ENCODE data around the gene KERA. TPM values are rescaled to one million over a fixed set of nuclear protein-coding genes. Genes with fewer than 3 reads are reported as not detected.

KERA gene
- total RNA-seq, 4 donors from 2014 or later, result not detected

DNA sequence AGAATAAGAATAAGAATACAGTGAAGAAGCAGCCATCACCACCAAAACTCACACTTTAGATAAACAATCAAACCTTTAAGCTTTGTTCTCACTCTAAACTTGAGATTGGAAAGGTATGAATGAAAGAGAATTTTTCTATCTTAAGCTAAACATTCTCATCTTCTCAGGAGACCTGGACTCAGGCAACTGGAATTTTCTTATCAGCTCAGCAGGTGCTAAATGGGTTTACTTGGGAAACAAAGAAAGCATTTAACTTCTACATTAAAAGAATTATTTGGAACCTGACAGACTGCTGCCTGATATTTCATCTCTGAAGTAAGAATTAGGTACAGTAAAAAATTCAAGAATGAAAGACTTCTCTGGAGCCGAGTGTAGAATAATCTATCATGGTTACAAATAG is 20.7 kb upstream of the KERA start:
- no peak for DNase-seq
- WGBS, 2 donors (ENCODE audit: low coverage in 1 of 2), result 43 to 58% methylated on average over 1 of the region's 1 CpG
- intact Hi-C loops (cut with DNase I; ENCODE audit: low total_unique reads) (no loop called here), in situ Hi-C loops (cut with MboI; ENCODE audit: low pct_ligation_motif_present in 1 of 4, low pct_unique_long_range_greater_than_20kb in 1 of 4, low sequenced_read_pairs in 3 of 4) (no loop called here)
- Histone ChIP-seq H3K27ac (no peak overlapping the region), H3K27me3 (no peaks in the 10 kb centered on the region), H3K4me1 (peaks cover 0 to 4% (median 0%) of the 10 kb centered on the region in 4 donors), H3K4me3 (no peak overlapping the region), H3K36me3 (no peaks in the 10 kb centered on the region), H3K9me3 (no peaks in the 10 kb centered on the region)
- no peak for TF ChIP-seq POLR2A (IDR thresholded peaks at IDR 0.05)
- TF ChIP-seq, protein P1, sequence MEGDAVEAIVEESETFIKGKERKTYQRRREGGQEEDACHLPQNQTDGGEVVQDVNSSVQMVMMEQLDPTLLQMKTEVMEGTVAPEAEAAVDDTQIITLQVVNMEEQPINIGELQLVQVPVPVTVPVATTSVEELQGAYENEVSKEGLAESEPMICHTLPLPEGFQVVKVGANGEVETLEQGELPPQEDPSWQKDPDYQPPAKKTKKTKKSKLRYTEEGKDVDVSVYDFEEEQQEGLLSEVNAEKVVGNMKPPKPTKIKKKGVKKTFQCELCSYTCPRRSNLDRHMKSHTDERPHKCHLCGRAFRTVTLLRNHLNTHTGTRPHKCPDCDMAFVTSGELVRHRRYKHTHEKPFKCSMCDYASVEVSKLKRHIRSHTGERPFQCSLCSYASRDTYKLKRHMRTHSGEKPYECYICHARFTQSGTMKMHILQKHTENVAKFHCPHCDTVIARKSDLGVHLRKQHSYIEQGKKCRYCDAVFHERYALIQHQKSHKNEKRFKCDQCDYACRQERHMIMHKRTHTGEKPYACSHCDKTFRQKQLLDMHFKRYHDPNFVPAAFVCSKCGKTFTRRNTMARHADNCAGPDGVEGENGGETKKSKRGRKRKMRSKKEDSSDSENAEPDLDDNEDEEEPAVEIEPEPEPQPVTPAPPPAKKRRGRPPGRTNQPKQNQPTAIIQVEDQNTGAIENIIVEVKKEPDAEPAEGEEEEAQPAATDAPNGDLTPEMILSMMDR (IDR thresholded peaks at IDR 0.05), result no peak
- no peak for TF ChIP-seq EP300 (IDR thresholded peaks at IDR 0.05; ENCODE audit: low read depth)
- no peak for TF ChIP-seq POLR2AphosphoS5 (IDR thresholded peaks at IDR 0.05)

DNA sequence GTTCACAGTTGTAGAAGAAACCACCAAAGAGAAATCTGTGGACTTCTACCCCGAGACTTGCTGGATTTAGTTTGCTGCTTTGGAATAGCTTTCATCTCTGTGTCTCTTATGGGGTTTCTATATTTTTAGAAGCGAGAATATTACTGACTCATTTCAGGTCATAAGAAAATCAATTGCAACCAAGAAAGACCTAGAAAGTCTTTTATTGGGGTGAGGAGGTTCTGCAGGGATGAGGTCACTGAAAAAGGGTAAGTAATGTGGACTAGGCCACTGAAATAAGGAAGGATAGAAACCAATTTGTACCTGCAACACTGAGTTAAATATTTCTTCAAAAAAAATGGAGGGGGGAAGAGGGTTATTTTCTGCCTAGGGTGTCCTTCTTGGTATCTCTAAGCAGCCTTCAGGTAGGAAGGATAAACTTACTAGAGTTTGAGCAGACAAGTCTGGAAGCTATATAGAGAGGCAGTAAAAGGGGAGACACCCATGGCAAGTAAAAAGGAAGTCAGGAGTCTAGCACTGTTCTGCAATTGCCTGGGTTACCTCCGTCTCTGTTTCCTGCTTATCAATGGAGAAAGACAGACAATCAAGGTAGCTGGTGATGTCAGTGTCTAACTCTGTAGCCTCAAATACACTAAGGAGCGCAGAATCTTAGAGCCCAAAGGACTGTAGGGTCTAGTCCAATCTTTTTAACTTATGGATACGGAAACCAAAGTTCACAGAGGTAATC is 19.6 kb upstream of the KERA start:
- in situ Hi-C loops (cut with MboI; ENCODE audit: low pct_ligation_motif_present in 1 of 4, low pct_unique_long_range_greater_than_20kb in 1 of 4, low sequenced_read_pairs in 3 of 4), result no loop called here
- intact Hi-C loops (cut with DNase I; ENCODE audit: low total_unique reads), result no loop called here
- no peaks in the 10 kb centered on the region for H3K9me3 ChIP-seq
- H3K36me3 ChIP-seq, result no peaks in the 10 kb centered on the region
- no peak overlapping the region for H3K4me3 ChIP-seq
- no peaks in the 10 kb centered on the region for H3K27me3 ChIP-seq
- H3K27ac ChIP-seq, result no peak overlapping the region
- 74 to 81% methylated on average over 5 of the region's 5 CpGs for WGBS, 2 donors (ENCODE audit: low coverage in 1 of 2)
- peaks cover 0 to 4% (median 0%) of the 10 kb centered on the region in 4 donors for H3K4me1 ChIP-seq
- no peak for TF ChIP-seq POLR2A (IDR thresholded peaks at IDR 0.05)
- TF ChIP-seq EP300 (IDR thresholded peaks at IDR 0.05; ENCODE audit: low read depth), result no peak
- TF ChIP-seq, protein P1 (IDR thresholded peaks at IDR 0.05), result no peak
- TF ChIP-seq POLR2AphosphoS5 (IDR thresholded peaks at IDR 0.05), result no peak
- DNase-seq, result no peak

DNA sequence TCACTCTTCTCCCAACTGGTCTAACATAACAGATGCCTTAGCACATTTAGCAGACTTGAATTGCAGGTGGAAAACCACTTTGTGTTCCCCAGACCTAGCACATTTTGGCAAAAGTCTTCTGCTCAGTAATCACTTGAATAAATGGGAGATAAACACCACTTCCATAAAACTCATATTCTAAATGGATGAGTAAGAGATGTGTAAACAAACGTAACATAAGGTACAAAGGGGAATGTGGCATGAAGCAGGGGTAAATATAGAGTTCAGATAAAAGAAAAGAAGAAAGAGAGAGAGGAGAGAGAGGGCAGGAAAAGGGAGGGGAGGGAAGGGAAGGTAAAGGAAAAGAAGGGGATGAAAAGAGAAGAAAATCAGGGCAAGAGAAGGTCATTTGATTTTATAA is 17.0 kb upstream of the KERA start:
- in situ Hi-C loops (cut with MboI; ENCODE audit: low pct_ligation_motif_present in 1 of 4, low pct_unique_long_range_greater_than_20kb in 1 of 4, low sequenced_read_pairs in 3 of 4), result no loop called here
- Histone ChIP-seq H3K4me1 (peaks cover 0 to 4% (median 0%) of the 10 kb centered on the region in 4 donors), H3K27ac (no peak overlapping the region), H3K9me3 (no peaks in the 10 kb centered on the region), H3K36me3 (no peaks in the 10 kb centered on the region), H3K27me3 (no peaks in the 10 kb centered on the region), H3K4me3 (no peak overlapping the region)
- WGBS, 2 donors (ENCODE audit: low coverage in 1 of 2), result 20% methylated on average over 1 of the region's 1 CpG; no CpG with 5 or more reads in 1 of the 2 donors
- no peak for DNase-seq
- intact Hi-C loops (cut with DNase I; ENCODE audit: low total_unique reads), result no loop called here
- TF ChIP-seq POLR2AphosphoS5 (IDR thresholded peaks at IDR 0.05) (no peak), POLR2A (IDR thresholded peaks at IDR 0.05) (no peak), EP300 (IDR thresholded peaks at IDR 0.05; ENCODE audit: low read depth) (no peak)
- TF ChIP-seq, protein P1 (IDR thresholded peaks at IDR 0.05), result no peak

GRCh38 chr12:91074154-91074709 is 16.4 kb upstream of the KERA start:
- Histone ChIP-seq H3K4me1 (peaks cover 0 to 4% (median 0%) of the 10 kb centered on the region in 4 donors), H3K9me3 (no peaks in the 10 kb centered on the region), H3K27ac (no peak overlapping the region), H3K4me3 (no peak overlapping the region), H3K36me3 (no peaks in the 10 kb centered on the region), H3K27me3 (no peaks in the 10 kb centered on the region)
- DNase-seq, result no peak
- in situ Hi-C loops (cut with MboI; ENCODE audit: low pct_ligation_motif_present in 1 of 4, low pct_unique_long_range_greater_than_20kb in 1 of 4, low sequenced_read_pairs in 3 of 4), result no loop called here
- TF ChIP-seq POLR2AphosphoS5 (IDR thresholded peaks at IDR 0.05) (no peak), EP300 (IDR thresholded peaks at IDR 0.05; ENCODE audit: low read depth) (no peak), POLR2A (IDR thresholded peaks at IDR 0.05) (no peak)
- TF ChIP-seq, protein P1 (IDR thresholded peaks at IDR 0.05), result no peak
- intact Hi-C loops (cut with DNase I; ENCODE audit: low total_unique reads), result no loop called here
- WGBS, 2 donors (ENCODE audit: low coverage in 1 of 2), result 53 to 64% methylated on average over 5 to 6 of the region's 6 CpGs
